ENCODE measurements around the gene PI4KA. TPM values are rescaled to one million over a fixed set of nuclear protein-coding genes. Genes with fewer than 3 reads are reported as not detected.

The PI4KA gene
- total and polyA plus RNA-seq, 2 experiments from 2014 or later, result 17.1 to 38.1 TPM

DNA sequence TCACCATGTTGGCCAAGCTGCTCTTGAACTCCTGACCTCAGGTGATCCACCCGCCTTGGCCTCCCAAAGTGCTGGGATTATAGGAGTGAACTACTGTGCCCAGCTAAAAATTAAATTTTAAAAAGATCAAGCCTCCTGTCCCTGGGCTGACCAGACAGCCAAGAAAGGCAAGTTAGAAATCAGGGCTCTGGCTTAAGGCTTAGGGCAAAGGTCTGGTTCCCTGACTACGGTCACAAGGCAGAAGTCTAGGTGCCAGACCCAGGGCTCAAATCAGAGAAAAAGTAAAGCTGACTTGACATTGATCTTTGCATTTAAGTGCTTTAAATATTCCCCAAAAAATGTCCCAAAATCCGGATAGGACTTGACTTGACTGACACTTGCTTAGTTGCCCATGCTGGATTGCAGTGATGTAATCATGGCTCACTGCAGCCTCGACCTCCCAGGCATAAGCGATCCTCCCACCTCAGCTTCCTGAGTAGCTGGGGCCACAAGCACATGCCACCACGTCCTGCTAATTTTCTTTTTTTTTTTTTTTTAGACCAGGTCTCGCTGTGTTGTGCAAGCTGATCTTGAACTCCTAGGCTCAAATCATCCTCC, 41.3 kb upstream of the PI4KA start:
- Mint-ChIP-seq H3K9me3 (no peaks in the 10 kb centered on the region), H3K27ac (no peak overlapping the region), H3K36me3 (ENCODE audit: low read depth) (no peaks in the 10 kb centered on the region), H3K27me3 (ENCODE audit: insufficient read depth, low read depth, poor library complexity) (peaks cover 7% of the 10 kb centered on the region), H3K4me1 (no peaks in the 10 kb centered on the region), H3K4me3 (no peak overlapping the region)
- Histone ChIP-seq H3K9me2 (ENCODE audit: insufficient read depth) (no peaks in the 10 kb centered on the region), H3K27me3 (ENCODE audit: insufficient read depth) (no peaks in the 10 kb centered on the region), H3K4me1 (ENCODE audit: insufficient read depth) (no peaks in the 10 kb centered on the region), H3K79me2 (replicated peaks; ENCODE audit: insufficient read depth) (no peaks in the 10 kb centered on the region), H2AFZ (no peak overlapping the region), H3F3A (replicated peaks; ENCODE audit: low read depth) (no peaks in the 10 kb centered on the region), H3K36me3 (ENCODE audit: insufficient read depth) (no peaks in the 10 kb centered on the region), H4K20me1 (replicated peaks; ENCODE audit: insufficient read depth) (no peaks in the 10 kb centered on the region), H3K27ac (ENCODE audit: low read depth) (no peak overlapping the region), H3K4me2 (no peak overlapping the region), H3K4me3 (no peak overlapping the region)
- TF ChIP-seq, protein P1, sequence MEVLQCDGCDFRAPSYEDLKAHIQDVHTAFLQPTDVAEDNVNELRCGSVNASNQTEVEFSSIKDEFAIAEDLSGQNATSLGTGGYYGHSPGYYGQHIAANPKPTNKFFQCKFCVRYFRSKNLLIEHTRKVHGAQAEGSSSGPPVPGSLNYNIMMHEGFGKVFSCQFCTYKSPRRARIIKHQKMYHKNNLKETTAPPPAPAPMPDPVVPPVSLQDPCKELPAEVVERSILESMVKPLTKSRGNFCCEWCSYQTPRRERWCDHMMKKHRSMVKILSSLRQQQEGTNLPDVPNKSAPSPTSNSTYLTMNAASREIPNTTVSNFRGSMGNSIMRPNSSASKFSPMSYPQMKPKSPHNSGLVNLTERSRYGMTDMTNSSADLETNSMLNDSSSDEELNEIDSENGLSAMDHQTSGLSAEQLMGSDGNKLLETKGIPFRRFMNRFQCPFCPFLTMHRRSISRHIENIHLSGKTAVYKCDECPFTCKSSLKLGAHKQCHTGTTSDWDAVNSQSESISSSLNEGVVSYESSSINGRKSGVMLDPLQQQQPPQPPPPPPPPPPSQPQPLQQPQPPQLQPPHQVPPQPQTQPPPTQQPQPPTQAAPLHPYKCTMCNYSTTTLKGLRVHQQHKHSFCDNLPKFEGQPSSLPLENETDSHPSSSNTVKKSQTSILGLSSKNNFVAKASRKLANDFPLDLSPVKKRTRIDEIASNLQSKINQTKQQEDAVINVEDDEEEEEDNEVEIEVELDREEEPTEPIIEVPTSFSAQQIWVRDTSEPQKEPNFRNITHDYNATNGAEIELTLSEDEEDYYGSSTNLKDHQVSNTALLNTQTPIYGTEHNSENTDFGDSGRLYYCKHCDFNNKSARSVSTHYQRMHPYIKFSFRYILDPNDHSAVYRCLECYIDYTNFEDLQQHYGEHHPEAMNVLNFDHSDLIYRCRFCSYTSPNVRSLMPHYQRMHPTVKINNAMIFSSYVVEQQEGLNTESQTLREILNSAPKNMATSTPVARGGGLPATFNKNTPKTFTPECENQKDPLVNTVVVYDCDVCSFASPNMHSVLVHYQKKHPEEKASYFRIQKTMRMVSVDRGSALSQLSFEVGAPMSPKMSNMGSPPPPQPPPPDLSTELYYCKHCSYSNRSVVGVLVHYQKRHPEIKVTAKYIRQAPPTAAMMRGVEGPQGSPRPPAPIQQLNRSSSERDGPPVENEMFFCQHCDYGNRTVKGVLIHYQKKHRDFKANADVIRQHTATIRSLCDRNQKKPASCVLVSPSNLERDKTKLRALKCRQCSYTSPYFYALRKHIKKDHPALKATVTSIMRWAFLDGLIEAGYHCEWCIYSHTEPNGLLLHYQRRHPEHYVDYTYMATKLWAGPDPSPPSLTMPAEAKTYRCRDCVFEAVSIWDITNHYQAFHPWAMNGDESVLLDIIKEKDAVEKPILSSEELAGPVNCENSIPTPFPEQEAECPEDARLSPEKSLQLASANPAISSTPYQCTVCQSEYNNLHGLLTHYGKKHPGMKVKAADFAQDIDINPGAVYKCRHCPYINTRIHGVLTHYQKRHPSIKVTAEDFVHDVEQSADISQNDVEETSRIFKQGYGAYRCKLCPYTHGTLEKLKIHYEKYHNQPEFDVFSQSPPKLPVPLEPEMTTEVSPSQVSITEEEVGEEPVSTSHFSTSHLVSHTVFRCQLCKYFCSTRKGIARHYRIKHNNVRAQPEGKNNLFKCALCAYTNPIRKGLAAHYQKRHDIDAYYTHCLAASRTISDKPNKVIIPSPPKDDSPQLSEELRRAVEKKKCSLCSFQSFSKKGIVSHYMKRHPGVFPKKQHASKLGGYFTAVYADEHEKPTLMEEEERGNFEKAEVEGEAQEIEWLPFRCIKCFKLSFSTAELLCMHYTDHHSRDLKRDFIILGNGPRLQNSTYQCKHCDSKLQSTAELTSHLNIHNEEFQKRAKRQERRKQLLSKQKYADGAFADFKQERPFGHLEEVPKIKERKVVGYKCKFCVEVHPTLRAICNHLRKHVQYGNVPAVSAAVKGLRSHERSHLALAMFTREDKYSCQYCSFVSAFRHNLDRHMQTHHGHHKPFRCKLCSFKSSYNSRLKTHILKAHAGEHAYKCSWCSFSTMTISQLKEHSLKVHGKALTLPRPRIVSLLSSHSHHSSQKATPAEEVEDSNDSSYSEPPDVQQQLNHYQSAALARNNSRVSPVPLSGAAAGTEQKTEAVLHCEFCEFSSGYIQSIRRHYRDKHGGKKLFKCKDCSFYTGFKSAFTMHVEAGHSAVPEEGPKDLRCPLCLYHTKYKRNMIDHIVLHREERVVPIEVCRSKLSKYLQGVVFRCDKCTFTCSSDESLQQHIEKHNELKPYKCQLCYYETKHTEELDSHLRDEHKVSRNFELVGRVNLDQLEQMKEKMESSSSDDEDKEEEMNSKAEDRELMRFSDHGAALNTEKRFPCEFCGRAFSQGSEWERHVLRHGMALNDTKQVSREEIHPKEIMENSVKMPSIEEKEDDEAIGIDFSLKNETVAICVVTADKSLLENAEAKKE (CRISPR knock-in tag; IDR thresholded peaks at IDR 0.05), result no peak
- TF ChIP-seq, protein P2, sequence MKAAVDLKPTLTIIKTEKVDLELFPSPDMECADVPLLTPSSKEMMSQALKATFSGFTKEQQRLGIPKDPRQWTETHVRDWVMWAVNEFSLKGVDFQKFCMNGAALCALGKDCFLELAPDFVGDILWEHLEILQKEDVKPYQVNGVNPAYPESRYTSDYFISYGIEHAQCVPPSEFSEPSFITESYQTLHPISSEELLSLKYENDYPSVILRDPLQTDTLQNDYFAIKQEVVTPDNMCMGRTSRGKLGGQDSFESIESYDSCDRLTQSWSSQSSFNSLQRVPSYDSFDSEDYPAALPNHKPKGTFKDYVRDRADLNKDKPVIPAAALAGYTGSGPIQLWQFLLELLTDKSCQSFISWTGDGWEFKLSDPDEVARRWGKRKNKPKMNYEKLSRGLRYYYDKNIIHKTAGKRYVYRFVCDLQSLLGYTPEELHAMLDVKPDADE (IDR thresholded peaks at IDR 0.05), result no peak
- TF ChIP-seq, protein P3, sequence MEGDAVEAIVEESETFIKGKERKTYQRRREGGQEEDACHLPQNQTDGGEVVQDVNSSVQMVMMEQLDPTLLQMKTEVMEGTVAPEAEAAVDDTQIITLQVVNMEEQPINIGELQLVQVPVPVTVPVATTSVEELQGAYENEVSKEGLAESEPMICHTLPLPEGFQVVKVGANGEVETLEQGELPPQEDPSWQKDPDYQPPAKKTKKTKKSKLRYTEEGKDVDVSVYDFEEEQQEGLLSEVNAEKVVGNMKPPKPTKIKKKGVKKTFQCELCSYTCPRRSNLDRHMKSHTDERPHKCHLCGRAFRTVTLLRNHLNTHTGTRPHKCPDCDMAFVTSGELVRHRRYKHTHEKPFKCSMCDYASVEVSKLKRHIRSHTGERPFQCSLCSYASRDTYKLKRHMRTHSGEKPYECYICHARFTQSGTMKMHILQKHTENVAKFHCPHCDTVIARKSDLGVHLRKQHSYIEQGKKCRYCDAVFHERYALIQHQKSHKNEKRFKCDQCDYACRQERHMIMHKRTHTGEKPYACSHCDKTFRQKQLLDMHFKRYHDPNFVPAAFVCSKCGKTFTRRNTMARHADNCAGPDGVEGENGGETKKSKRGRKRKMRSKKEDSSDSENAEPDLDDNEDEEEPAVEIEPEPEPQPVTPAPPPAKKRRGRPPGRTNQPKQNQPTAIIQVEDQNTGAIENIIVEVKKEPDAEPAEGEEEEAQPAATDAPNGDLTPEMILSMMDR (conservative IDR thresholded peaks at IDR 0.05; ENCODE audit: low read depth in 2 of 2), result no peak
- TF ChIP-seq, protein P4, sequence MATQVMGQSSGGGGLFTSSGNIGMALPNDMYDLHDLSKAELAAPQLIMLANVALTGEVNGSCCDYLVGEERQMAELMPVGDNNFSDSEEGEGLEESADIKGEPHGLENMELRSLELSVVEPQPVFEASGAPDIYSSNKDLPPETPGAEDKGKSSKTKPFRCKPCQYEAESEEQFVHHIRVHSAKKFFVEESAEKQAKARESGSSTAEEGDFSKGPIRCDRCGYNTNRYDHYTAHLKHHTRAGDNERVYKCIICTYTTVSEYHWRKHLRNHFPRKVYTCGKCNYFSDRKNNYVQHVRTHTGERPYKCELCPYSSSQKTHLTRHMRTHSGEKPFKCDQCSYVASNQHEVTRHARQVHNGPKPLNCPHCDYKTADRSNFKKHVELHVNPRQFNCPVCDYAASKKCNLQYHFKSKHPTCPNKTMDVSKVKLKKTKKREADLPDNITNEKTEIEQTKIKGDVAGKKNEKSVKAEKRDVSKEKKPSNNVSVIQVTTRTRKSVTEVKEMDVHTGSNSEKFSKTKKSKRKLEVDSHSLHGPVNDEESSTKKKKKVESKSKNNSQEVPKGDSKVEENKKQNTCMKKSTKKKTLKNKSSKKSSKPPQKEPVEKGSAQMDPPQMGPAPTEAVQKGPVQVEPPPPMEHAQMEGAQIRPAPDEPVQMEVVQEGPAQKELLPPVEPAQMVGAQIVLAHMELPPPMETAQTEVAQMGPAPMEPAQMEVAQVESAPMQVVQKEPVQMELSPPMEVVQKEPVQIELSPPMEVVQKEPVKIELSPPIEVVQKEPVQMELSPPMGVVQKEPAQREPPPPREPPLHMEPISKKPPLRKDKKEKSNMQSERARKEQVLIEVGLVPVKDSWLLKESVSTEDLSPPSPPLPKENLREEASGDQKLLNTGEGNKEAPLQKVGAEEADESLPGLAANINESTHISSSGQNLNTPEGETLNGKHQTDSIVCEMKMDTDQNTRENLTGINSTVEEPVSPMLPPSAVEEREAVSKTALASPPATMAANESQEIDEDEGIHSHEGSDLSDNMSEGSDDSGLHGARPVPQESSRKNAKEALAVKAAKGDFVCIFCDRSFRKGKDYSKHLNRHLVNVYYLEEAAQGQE (IDR thresholded peaks at IDR 0.05; ENCODE audit: unreplicated experiment), result no peak
- TF ChIP-seq POLR2AphosphoS5 (IDR thresholded peaks at IDR 0.05; ENCODE audit: low read depth), result no peak
- no peak for TF ChIP-seq EZH2 (IDR thresholded peaks at IDR 0.05; ENCODE audit: low read depth, unreplicated experiment)
- no peak for TF ChIP-seq ZNF331 (CRISPR knock-in tag; IDR thresholded peaks at IDR 0.05; ENCODE audit: low read depth)
- no peak for TF ChIP-seq NANOG (IDR thresholded peaks at IDR 0.05; ENCODE audit: borderline replicate concordance)
- TF ChIP-seq CREB1 (CRISPR knock-in tag; IDR thresholded peaks at IDR 0.05; ENCODE audit: low read depth), result no peak
- TF ChIP-seq EZH2phosphoT487 (IDR thresholded peaks at IDR 0.05; ENCODE audit: unreplicated experiment), result no peak
- TF ChIP-seq ZNF114 (CRISPR knock-in tag; IDR thresholded peaks at IDR 0.05), result no peak
- TF ChIP-seq STAT1 (IDR thresholded peaks at IDR 0.05; ENCODE audit: unreplicated experiment), result no peak
- no peak for TF ChIP-seq JUNB (IDR thresholded peaks at IDR 0.05; ENCODE audit: unreplicated experiment)
- no peak for DNase-seq (ENCODE audit: low spot score)
- no peak for ATAC-seq
